Neuronal stem cell (in vitro differentiated cells): ENCODE results near the gene FBXL7.

Experiments
- DNase-seq: peaks from one replicate; pipeline ENCODE4 v3.0.0-alpha.2; 2013; ENCODE audit warnings: low spot score
- H2AFZ ChIP-seq: one replicate; pipeline ENCODE4 v1.6.1; 2013; ENCODE audit warnings: mild to moderate bottlenecking, low read length, inconsistent platforms
- H2AK5ac ChIP-seq: 2 replicates; pipeline ENCODE4 v1.6.1; 2013; ENCODE audit warnings: low read depth, mild to moderate bottlenecking, inconsistent platforms, low read length, moderate library complexity, mixed read lengths
- H2BK120ac ChIP-seq: 2 replicates; pipeline ENCODE4 v1.6.1; 2013; ENCODE audit warnings: low read depth, mild to moderate bottlenecking, inconsistent platforms, low read length, moderate library complexity, mixed read lengths
- H2BK12ac ChIP-seq: one replicate; pipeline ENCODE4 v1.6.1; 2013; ENCODE audit warnings: low read length, inconsistent platforms
- H2BK15ac ChIP-seq: 2 replicates; pipeline ENCODE4 v1.6.1; 2013; ENCODE audit warnings: mild to moderate bottlenecking, low read length, inconsistent platforms, mixed read lengths
- H2BK5ac ChIP-seq: one replicate; pipeline ENCODE4 v1.6.1; 2013; ENCODE audit warnings: inconsistent platforms, mild to moderate bottlenecking, low read length, moderate library complexity
- H3K14ac ChIP-seq: one replicate; pipeline ENCODE4 v1.6.1; 2013; ENCODE audit warnings: low read length, inconsistent platforms
- H3K18ac ChIP-seq: 2 replicates; pipeline ENCODE4 v1.6.1; 2013; ENCODE audit warnings: low read length, inconsistent platforms
- H3K23ac ChIP-seq: 2 replicates; pipeline ENCODE4 v1.6.1; 2013; ENCODE audit warnings: low read depth, mild to moderate bottlenecking, mixed read lengths, low read length, inconsistent platforms; ENCODE audit not compliant: poor library complexity
- H3K27ac ChIP-seq: replicated peaks from 3 replicates; pipeline ENCODE4 v1.5.1; 2013; ENCODE audit warnings: low read length, inconsistent platforms
- H3K27me3 ChIP-seq, 3 experiments: 2 replicates each; pipeline ENCODE4 v1.6.1; 2013; ENCODE audit warnings: low read length in 3 of 3, mild to moderate bottlenecking in 2 of 3, inconsistent platforms in 1 of 3, low read depth in 1 of 3, mixed read lengths in 1 of 3, moderate library complexity in 1 of 3; ENCODE audit not compliant: control insufficient read depth in 3 of 3, insufficient read depth in 3 of 3
- H3K36me3 ChIP-seq, 2 donors: replicated peaks in 1 of 2; 2 replicates each; pipeline ENCODE4 v1.6.1; 2013; ENCODE audit warnings: low read length in 2 of 2; ENCODE audit not compliant: control insufficient read depth in 2 of 2, insufficient read depth in 2 of 2
- H3K4ac ChIP-seq: 2 replicates; pipeline ENCODE4 v1.6.1; 2013; ENCODE audit warnings: inconsistent platforms, mild to moderate bottlenecking, low read length, moderate library complexity
- H3K4me1 ChIP-seq, 2 donors: 1 replicate in 1 of 2; 2 replicates in 1 of 2; pipeline ENCODE4 v1.6.1; 2013; ENCODE audit warnings: low read length in 2 of 2, low read depth in 1 of 2; ENCODE audit not compliant: control insufficient read depth in 2 of 2, insufficient read depth in 1 of 2
- H3K4me2 ChIP-seq: one replicate; pipeline ENCODE4 v1.6.1; 2013; ENCODE audit warnings: mild to moderate bottlenecking, low read length, inconsistent platforms; ENCODE audit not compliant: insufficient read depth, poor library complexity, severe bottlenecking
- H3K4me3 ChIP-seq, 2 donors: 2 replicates each; pipeline ENCODE4 v1.5.1; 2013; ENCODE audit warnings: low read length in 2 of 2, mild to moderate bottlenecking in 2 of 2, inconsistent platforms in 1 of 2, moderate library complexity in 1 of 2
- H3K79me1 ChIP-seq: one replicate; pipeline ENCODE4 v1.6.1; 2013; ENCODE audit warnings: low read depth, mild to moderate bottlenecking, inconsistent platforms, low read length, moderate library complexity
- H3K9ac ChIP-seq: one replicate; pipeline ENCODE4 v1.6.1; 2013; ENCODE audit warnings: mild to moderate bottlenecking, low read depth, low read length, inconsistent platforms; ENCODE audit not compliant: poor library complexity
- H3K9me3 ChIP-seq, 2 donors: replicated peaks in 1 of 2; 2 replicates each; pipeline versions ENCODE3 to v1.6.1; 2013; ENCODE audit warnings: low read length in 2 of 2, mild to moderate bottlenecking in 2 of 2, inconsistent platforms in 1 of 2, low read depth in 1 of 2, mixed read lengths in 1 of 2, moderate library complexity in 1 of 2; ENCODE audit not compliant: control insufficient read depth in 2 of 2, insufficient read depth in 1 of 2
- H4K8ac ChIP-seq: one replicate; pipeline ENCODE4 v1.6.1; 2013; ENCODE audit warnings: low read depth, mild to moderate bottlenecking, inconsistent platforms, low read length, moderate library complexity
- H4K91ac ChIP-seq: one replicate; pipeline ENCODE4 v1.6.1; 2013; ENCODE audit warnings: low read length, low read depth, mild to moderate bottlenecking, inconsistent platforms; ENCODE audit not compliant: poor library complexity
- WGBS, 2 donors: extraction: QIAGEN DNeasy Blood & Tissue Kit; methylation state at CpG; one replicate each; pipeline ENCODE4 v1.1.7; 2013; ENCODE audit warnings: missing lambda C conversion rate in 2 of 2, mixed read lengths in 1 of 2; ENCODE audit not compliant: insufficient read length in 2 of 2, insufficient replicate concordance in 1 of 2; ENCODE audit errors: extremely low coverage in 2 of 2; 5-methylcytosine and 5-hydroxymethylcytosine counted together

The FBXL7 gene

GRCh38 chr5:15819617-15820016 lies 319.6 kb downstream of the FBXL7 start:
- Histone ChIP-seq H3K27me3 (no peaks in the 10 kb centered on the region), H3K9ac (no peak overlapping the region), H3K9me3 (peaks cover 0 to 2% of the 10 kb centered on the region in 2 donors), H2BK5ac (no peak overlapping the region), H3K14ac (no peak overlapping the region), H2BK12ac (no peak overlapping the region), H2AFZ (no peak overlapping the region), H3K4ac (no peak overlapping the region), H3K4me2 (no peak overlapping the region), H3K23ac (no peak overlapping the region), H2AK5ac (no peak overlapping the region), H4K8ac (no peak overlapping the region), H3K27ac (no peak overlapping the region), H3K4me1 (peaks cover 2% of the 10 kb centered on the region in 2 donors), H3K36me3 (no peaks in the 10 kb centered on the region), H3K18ac (no peak overlapping the region), H2BK120ac (no peak overlapping the region), H3K4me3 (no peak overlapping the region), H3K79me1 (peaks cover 5% of the 10 kb centered on the region), H2BK15ac (no peak overlapping the region), H4K91ac (no peak overlapping the region)
- no CpG with 5 or more reads among the region's 5 CpGs for WGBS, 2 donors
- no peak for DNase-seq

GRCh38 chr5:15821506-15821905 lies 321.5 kb downstream of the FBXL7 start:
- Histone ChIP-seq H2BK15ac (no peak overlapping the region), H3K27ac (no peak overlapping the region), H3K4me3 (no peak overlapping the region), H3K4me1 (peaks cover 0 to 2% of the 10 kb centered on the region in 2 donors), H3K27me3 (no peaks in the 10 kb centered on the region), H3K18ac (no peak overlapping the region), H3K9ac (no peak overlapping the region), H3K14ac (no peak overlapping the region), H2AFZ (no peak overlapping the region), H2BK5ac (no peak overlapping the region), H4K8ac (no peak overlapping the region), H3K4me2 (no peak overlapping the region), H3K4ac (no peak overlapping the region), H2AK5ac (no peak overlapping the region), H3K36me3 (no peaks in the 10 kb centered on the region), H3K79me1 (peaks cover 5% of the 10 kb centered on the region), H2BK120ac (no peak overlapping the region), H3K9me3 (peaks cover 0 to 2% of the 10 kb centered on the region in 2 donors), H2BK12ac (no peak overlapping the region), H4K91ac (no peak overlapping the region), H3K23ac (no peak overlapping the region)
- DNase-seq = no peak

GRCh38 chr5:15823398-15823797 lies 323.4 kb downstream of the FBXL7 start:
- no peak for DNase-seq
- Histone ChIP-seq H2AFZ (no peak overlapping the region), H3K79me1 (peaks cover 5% of the 10 kb centered on the region), H2BK5ac (no peak overlapping the region), H3K4ac (no peak overlapping the region), H3K4me1 (peaks cover 0 to 2% of the 10 kb centered on the region in 2 donors), H4K91ac (no peak overlapping the region), H2BK120ac (no peak overlapping the region), H3K18ac (no peak overlapping the region), H2AK5ac (no peak overlapping the region), H3K27me3 (no peaks in the 10 kb centered on the region), H3K9ac (no peak overlapping the region), H2BK12ac (no peak overlapping the region), H2BK15ac (no peak overlapping the region), H3K23ac (no peak overlapping the region), H3K4me3 (no peak overlapping the region), H4K8ac (no peak overlapping the region), H3K27ac (no peak overlapping the region), H3K9me3 (no peaks in the 10 kb centered on the region), H3K4me2 (no peak overlapping the region), H3K14ac (no peak overlapping the region), H3K36me3 (no peaks in the 10 kb centered on the region)
- WGBS, 2 donors = no CpG with 5 or more reads among the region's 2 CpGs

GRCh38 chr5:15827741-15828140 lies 327.8 kb downstream of the FBXL7 start:
- no peaks in the 10 kb centered on the region for H3K36me3 ChIP-seq
- no peak overlapping the region for H3K23ac ChIP-seq
- H3K4me3 ChIP-seq = no peak overlapping the region
- no peak overlapping the region for H3K9ac ChIP-seq
- DNase-seq = no peak
- no peak overlapping the region for H2AFZ ChIP-seq
- no peak overlapping the region for H2BK15ac ChIP-seq
- no peak overlapping the region for H3K4me2 ChIP-seq
- H2AK5ac ChIP-seq = no peak overlapping the region
- H3K4ac ChIP-seq = no peak overlapping the region
- H3K9me3 ChIP-seq = no peaks in the 10 kb centered on the region
- peaks cover 3% of the 10 kb centered on the region for H3K79me1 ChIP-seq
- H2BK120ac ChIP-seq = no peak overlapping the region
- no peaks in the 10 kb centered on the region for H3K4me1 ChIP-seq
- no peak overlapping the region for H4K8ac ChIP-seq
- H3K14ac ChIP-seq = no peak overlapping the region
- H3K27me3 ChIP-seq = no peaks in the 10 kb centered on the region
- H3K18ac ChIP-seq = no peak overlapping the region
- H4K91ac ChIP-seq = no peak overlapping the region
- H3K27ac ChIP-seq = no peak overlapping the region
- H2BK5ac ChIP-seq = no peak overlapping the region
- H2BK12ac ChIP-seq = no peak overlapping the region
- no CpG with 5 or more reads among the region's 1 CpG for WGBS, 2 donors
